HepG2 (cell line): ENCODE measurements around the gene PTPRU. TPM values are rescaled to one million over a fixed set of nuclear protein-coding genes. Genes with fewer than 3 reads are reported as not detected.

Source experiments
- IRX3 ChIP-seq: sonication (generic); formaldehyde crosslinking; IDR thresholded peaks from 2 replicates; pipeline ENCODE4 v1.8.1; 2023; ENCODE audit warnings: mild to moderate bottlenecking, low read depth, missing genetic modification reagents, borderline replicate concordance
- NBN ChIP-seq: fragments of 450-650 bp; conservative IDR thresholded peaks from 2 replicates; pipeline ENCODE4 v1.6.1; 2017
- RXRB ChIP-seq: IDR thresholded peaks from 2 replicates; pipeline ENCODE4 v1.6.1; 2016; ENCODE audit warnings: borderline replicate concordance, missing genetic modification reagents, missing compliant biosample characterization
- SAP130 ChIP-seq: IDR thresholded peaks from 2 replicates; pipeline ENCODE4 v1.6.1; 2016; ENCODE audit warnings: low read depth
- SNAI1 ChIP-seq: sonication (generic); formaldehyde crosslinking; IDR thresholded peaks from 2 replicates; pipeline ENCODE4 v1.5.0; 2020; ENCODE audit warnings: mild to moderate bottlenecking, missing genetic modification reagents, borderline replicate concordance
- SRY ChIP-seq: sonication (generic); formaldehyde crosslinking; IDR thresholded peaks from 2 replicates; pipeline ENCODE4 v1.8.0; 2022; ENCODE audit warnings: mild to moderate bottlenecking, missing genetic modification reagents
- TSC22D2 ChIP-seq: sonication (generic); formaldehyde crosslinking; IDR thresholded peaks from 2 replicates; pipeline ENCODE4 v1.5.1; 2020; ENCODE audit warnings: missing genetic modification reagents, mild to moderate bottlenecking, borderline replicate concordance
- ZFY ChIP-seq: sonication (generic); formaldehyde crosslinking; IDR thresholded peaks from 2 replicates; pipeline ENCODE4 v1.4.0; 2020; ENCODE audit warnings: missing genetic modification reagents
- ZNF230 ChIP-seq: sonication (generic); formaldehyde crosslinking; IDR thresholded peaks from 2 replicates; pipeline ENCODE4 v1.4.0; 2020; ENCODE audit warnings: mild to moderate bottlenecking, missing genetic modification reagents
- ZNF44 ChIP-seq: sonication (generic); formaldehyde crosslinking; IDR thresholded peaks from 2 replicates; pipeline ENCODE4 v1.5.1; 2020; ENCODE audit warnings: mild to moderate bottlenecking, missing genetic modification reagents
- ZNF510 ChIP-seq: sonication (generic); formaldehyde crosslinking; IDR thresholded peaks from 2 replicates; pipeline ENCODE4 v1.4.0; 2020; ENCODE audit warnings: low read depth, mild to moderate bottlenecking, missing genetic modification reagents
- ZNF569 ChIP-seq: sonication (generic); formaldehyde crosslinking; IDR thresholded peaks from 2 replicates; pipeline ENCODE4 v1.5.0; 2020; ENCODE audit warnings: mild to moderate bottlenecking, missing genetic modification reagents, moderate library complexity, borderline replicate concordance
- polyA plus RNA-seq, 8 experiments: library from polyadenylated mRNA; depleted of rRNA in 3 of 8; stranded (reverse) in 7 of 8; unstranded in 1 of 8; fragments of >200 nt; fragmentation: Illumina TruSeq in 4 of 8; extraction: Trizol in 4 of 8; gene quantifications; 2 replicates each; pipeline versions ENCODE4 v1.2.1 to v1.2.3, GENCODE V29; 2011 to 2016; ENCODE audit warnings: low read depth in 4 of 8, missing spikeins in 1 of 8, mixed read lengths in 1 of 8; ENCODE audit not compliant: insufficient read depth in 1 of 8
- total RNA-seq, 5 experiments: library from RNA; depleted of rRNA; stranded (reverse); fragments of >200 nt; fragmentation: Illumina TruSeq; extraction: Trizol; gene quantifications; 2 replicates each; pipeline ENCODE4 v1.2.3, GENCODE V29; 2016; ENCODE audit warnings: low read depth in 1 of 5
- TF ChIP-seq, protein P1 (sequence below): sonication (generic); formaldehyde crosslinking; IDR thresholded peaks from 2 replicates; pipeline ENCODE4 v1.4.0; 2020; ENCODE audit warnings: missing genetic modification reagents
- TF ChIP-seq, protein P2 (sequence below): sonication (generic); formaldehyde crosslinking; IDR thresholded peaks from 2 replicates; pipeline ENCODE4 v1.5.0; 2020; ENCODE audit warnings: mild to moderate bottlenecking, missing genetic modification reagents
- TF ChIP-seq, protein P3 (sequence below): sonication (generic); formaldehyde crosslinking; IDR thresholded peaks from 2 replicates; pipeline ENCODE4 v1.5.1; 2020; ENCODE audit warnings: missing genetic modification reagents, mild to moderate bottlenecking, borderline replicate concordance
- TF ChIP-seq, protein P4 (sequence below): sonication (generic); formaldehyde crosslinking; IDR thresholded peaks from 2 replicates; pipeline ENCODE4 v1.4.0; 2020; ENCODE audit warnings: missing genetic modification reagents
- TF ChIP-seq, protein P5 (sequence below): sonication (generic); formaldehyde crosslinking; IDR thresholded peaks from 2 replicates; pipeline ENCODE4 v1.4.0; 2020; ENCODE audit warnings: missing genetic modification reagents

Gene PTPRU
- total and polyA plus RNA-seq, 2 of the 13 experiments (the other 11 are each of a cell fraction or from before 2014, with no cell fraction given), result 21.6 to 22.3 TPM

DNA sequence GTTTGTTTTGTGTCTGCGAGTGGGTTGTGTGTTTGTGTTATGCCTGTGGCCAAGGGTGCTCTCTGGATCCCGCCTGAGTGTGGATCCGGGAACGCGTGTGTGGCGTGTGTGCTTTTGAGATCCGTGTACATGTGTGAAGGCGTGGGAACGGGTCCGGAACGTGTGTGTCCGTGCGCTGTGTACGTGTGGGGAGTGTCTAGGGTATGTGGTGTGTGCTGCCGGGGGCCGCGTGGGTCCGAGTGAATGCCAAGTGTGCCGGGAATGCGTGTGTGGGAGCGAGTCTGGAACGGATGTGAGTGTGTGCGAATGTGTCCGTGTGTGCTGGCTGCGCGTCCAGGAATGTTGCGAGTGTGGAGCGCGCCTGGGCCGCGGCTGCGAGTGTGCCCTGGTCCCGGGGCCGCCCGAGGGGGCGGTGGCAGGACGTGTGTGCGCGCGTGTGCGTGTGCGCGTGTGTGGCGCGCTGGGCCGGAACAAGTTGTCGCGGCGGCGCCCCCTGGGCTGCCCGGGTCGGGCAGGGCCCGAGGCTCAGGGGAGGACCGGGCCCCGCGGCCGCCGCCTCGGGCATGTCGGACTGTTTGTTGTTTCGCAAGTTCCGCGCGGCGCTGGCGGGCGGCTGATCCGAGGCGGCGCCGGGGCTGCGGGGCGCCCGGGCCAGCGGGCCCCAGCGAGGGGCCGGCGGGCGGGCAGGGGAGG, 953 bp downstream of the PTPRU start (continued):
- TF ChIP-seq, protein P1, sequence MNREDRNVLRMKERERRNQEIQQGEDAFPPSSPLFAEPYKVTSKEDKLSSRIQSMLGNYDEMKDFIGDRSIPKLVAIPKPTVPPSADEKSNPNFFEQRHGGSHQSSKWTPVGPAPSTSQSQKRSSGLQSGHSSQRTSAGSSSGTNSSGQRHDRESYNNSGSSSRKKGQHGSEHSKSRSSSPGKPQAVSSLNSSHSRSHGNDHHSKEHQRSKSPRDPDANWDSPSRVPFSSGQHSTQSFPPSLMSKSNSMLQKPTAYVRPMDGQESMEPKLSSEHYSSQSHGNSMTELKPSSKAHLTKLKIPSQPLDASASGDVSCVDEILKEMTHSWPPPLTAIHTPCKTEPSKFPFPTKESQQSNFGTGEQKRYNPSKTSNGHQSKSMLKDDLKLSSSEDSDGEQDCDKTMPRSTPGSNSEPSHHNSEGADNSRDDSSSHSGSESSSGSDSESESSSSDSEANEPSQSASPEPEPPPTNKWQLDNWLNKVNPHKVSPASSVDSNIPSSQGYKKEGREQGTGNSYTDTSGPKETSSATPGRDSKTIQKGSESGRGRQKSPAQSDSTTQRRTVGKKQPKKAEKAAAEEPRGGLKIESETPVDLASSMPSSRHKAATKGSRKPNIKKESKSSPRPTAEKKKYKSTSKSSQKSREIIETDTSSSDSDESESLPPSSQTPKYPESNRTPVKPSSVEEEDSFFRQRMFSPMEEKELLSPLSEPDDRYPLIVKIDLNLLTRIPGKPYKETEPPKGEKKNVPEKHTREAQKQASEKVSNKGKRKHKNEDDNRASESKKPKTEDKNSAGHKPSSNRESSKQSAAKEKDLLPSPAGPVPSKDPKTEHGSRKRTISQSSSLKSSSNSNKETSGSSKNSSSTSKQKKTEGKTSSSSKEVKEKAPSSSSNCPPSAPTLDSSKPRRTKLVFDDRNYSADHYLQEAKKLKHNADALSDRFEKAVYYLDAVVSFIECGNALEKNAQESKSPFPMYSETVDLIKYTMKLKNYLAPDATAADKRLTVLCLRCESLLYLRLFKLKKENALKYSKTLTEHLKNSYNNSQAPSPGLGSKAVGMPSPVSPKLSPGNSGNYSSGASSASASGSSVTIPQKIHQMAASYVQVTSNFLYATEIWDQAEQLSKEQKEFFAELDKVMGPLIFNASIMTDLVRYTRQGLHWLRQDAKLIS (CRISPR knock-in tag), result no peak
- TF ChIP-seq, protein P2, sequence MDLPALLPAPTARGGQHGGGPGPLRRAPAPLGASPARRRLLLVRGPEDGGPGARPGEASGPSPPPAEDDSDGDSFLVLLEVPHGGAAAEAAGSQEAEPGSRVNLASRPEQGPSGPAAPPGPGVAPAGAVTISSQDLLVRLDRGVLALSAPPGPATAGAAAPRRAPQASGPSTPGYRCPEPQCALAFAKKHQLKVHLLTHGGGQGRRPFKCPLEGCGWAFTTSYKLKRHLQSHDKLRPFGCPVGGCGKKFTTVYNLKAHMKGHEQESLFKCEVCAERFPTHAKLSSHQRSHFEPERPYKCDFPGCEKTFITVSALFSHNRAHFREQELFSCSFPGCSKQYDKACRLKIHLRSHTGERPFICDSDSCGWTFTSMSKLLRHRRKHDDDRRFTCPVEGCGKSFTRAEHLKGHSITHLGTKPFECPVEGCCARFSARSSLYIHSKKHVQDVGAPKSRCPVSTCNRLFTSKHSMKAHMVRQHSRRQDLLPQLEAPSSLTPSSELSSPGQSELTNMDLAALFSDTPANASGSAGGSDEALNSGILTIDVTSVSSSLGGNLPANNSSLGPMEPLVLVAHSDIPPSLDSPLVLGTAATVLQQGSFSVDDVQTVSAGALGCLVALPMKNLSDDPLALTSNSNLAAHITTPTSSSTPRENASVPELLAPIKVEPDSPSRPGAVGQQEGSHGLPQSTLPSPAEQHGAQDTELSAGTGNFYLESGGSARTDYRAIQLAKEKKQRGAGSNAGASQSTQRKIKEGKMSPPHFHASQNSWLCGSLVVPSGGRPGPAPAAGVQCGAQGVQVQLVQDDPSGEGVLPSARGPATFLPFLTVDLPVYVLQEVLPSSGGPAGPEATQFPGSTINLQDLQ (CRISPR knock-in tag), result no peak
- TF ChIP-seq, protein P3, sequence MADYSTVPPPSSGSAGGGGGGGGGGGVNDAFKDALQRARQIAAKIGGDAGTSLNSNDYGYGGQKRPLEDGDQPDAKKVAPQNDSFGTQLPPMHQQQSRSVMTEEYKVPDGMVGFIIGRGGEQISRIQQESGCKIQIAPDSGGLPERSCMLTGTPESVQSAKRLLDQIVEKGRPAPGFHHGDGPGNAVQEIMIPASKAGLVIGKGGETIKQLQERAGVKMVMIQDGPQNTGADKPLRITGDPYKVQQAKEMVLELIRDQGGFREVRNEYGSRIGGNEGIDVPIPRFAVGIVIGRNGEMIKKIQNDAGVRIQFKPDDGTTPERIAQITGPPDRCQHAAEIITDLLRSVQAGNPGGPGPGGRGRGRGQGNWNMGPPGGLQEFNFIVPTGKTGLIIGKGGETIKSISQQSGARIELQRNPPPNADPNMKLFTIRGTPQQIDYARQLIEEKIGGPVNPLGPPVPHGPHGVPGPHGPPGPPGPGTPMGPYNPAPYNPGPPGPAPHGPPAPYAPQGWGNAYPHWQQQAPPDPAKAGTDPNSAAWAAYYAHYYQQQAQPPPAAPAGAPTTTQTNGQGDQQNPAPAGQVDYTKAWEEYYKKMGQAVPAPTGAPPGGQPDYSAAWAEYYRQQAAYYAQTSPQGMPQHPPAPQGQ (CRISPR knock-in tag), result no peak
- no peak for TF ChIP-seq ZNF44 (CRISPR knock-in tag)
- no peak for TF ChIP-seq ZNF510 (CRISPR knock-in tag)
- 0 out of 2 replicates have a peak, but pooled peaks have one; percentile 13 for TF ChIP-seq IRX3 (CRISPR knock-in tag)
- no peak for TF ChIP-seq ZNF569 (CRISPR knock-in tag)
- TF ChIP-seq NBN, result no peak
- peak; percentile 21; the same call in 1 of the 2 replicates for TF ChIP-seq SAP130 (CRISPR knock-in tag)
- TF ChIP-seq RXRB (CRISPR knock-in tag), result no peak
- TF ChIP-seq SNAI1 (CRISPR knock-in tag), result no peak
- TF ChIP-seq TSC22D2 (CRISPR knock-in tag), result no peak
- TF ChIP-seq ZNF230 (CRISPR knock-in tag), result no peak; the same call in 1 of the 2 replicates
- TF ChIP-seq, protein P4, sequence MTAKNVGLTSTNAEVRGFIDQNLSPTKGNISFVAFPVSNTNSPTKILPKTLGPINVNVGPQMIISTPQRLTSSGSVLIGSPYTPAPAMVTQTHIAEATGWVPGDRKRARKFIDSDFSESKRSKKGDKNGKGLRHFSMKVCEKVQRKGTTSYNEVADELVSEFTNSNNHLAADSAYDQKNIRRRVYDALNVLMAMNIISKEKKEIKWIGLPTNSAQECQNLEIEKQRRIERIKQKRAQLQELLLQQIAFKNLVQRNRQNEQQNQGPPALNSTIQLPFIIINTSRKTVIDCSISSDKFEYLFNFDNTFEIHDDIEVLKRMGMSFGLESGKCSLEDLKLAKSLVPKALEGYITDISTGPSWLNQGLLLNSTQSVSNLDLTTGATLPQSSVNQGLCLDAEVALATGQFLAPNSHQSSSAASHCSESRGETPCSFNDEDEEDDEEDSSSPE, result no peak
- TF ChIP-seq, protein P5, sequence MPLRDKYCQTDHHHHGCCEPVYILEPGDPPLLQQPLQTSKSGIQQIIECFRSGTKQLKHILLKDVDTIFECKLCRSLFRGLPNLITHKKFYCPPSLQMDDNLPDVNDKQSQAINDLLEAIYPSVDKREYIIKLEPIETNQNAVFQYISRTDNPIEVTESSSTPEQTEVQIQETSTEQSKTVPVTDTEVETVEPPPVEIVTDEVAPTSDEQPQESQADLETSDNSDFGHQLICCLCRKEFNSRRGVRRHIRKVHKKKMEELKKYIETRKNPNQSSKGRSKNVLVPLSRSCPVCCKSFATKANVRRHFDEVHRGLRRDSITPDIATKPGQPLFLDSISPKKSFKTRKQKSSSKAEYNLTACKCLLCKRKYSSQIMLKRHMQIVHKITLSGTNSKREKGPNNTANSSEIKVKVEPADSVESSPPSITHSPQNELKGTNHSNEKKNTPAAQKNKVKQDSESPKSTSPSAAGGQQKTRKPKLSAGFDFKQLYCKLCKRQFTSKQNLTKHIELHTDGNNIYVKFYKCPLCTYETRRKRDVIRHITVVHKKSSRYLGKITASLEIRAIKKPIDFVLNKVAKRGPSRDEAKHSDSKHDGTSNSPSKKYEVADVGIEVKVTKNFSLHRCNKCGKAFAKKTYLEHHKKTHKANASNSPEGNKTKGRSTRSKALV, result 0 out of 2 replicates have a peak, but pooled peaks have one; percentile 34
- peak; percentile 60; the same call in 1 of the 2 replicates for TF ChIP-seq SRY
- TF ChIP-seq ZFY (CRISPR knock-in tag), result peak; percentile 80
